Ovary (tissue), 3 donors: ENCODE results near the gene TCHP.

Source experiments
- CTCF ChIP-seq, 3 donors: fragments of 450-650 bp in 2 of 3; fragments of 200-600 bp in 1 of 3; IDR thresholded peaks; one replicate each; pipeline versions ENCODE4 v1.5.1 to v1.8.0; 2016 to 2022; ENCODE audit warnings: antibody characterized with exemption in 3 of 3, mild to moderate bottlenecking in 1 of 3
- EP300 ChIP-seq: sonication (generic); formaldehyde crosslinking; IDR thresholded peaks from one replicate; pipeline ENCODE4 v1.6.1; 2017; ENCODE audit warnings: antibody characterized with exemption
- POLR2A ChIP-seq: fragments of 450-650 bp; IDR thresholded peaks from one replicate; pipeline ENCODE4 v1.6.1; 2017; ENCODE audit warnings: antibody characterized with exemption, mild to moderate bottlenecking, moderate library complexity
- donor health status: DM: no; HTN: no; CAD: no.

- no peak for TF ChIP-seq POLR2A
- no peak for TF ChIP-seq CTCF (IDR thresholded peaks at IDR 0.05)
- TF ChIP-seq EP300, result no peak
Measured at GRCh38 chr12:109883461-109883860, 16.6 kb upstream of the TCHP start.
